Ureter (tissue), 1 donor: Measurements from ENCODE around the gene MYO1A. TPM values are rescaled to one million over a fixed set of nuclear protein-coding genes. Genes with fewer than 3 reads are reported as not detected.

Source experiments
- DNase-seq: peaks from one replicate; pipeline ENCODE4 v3.0.0-alpha.2; 2020; ENCODE audit warnings: low spot score
- total RNA-seq: library from RNA; stranded (reverse); gene quantifications from one replicate; pipeline ENCODE4 v1.2.4, GENCODE V29; 2023
- donor health status: DM: yes; HTN: yes; CAD: no.

The MYO1A gene
- total RNA-seq, 1 donor from 2014 or later = 0.23 TPM

GRCh38 chr12:57016348-57016747 lies 33.6 kb downstream of the MYO1A start, which contains the start of gene TAC3:
TSS of gene TAC3 (minus strand) at chr12:57016529. CDS start at chr12:57015797, 732 bp downstream.
- no peak for DNase-seq

GRCh38 chr12:57012600-57013465 lies 37.1 kb downstream of the MYO1A start:
- DNase-seq = no peak

- no peak for DNase-seq
Observed at GRCh38 chr12:57011438-57012424, 38.2 kb downstream of the MYO1A start.

DNA sequence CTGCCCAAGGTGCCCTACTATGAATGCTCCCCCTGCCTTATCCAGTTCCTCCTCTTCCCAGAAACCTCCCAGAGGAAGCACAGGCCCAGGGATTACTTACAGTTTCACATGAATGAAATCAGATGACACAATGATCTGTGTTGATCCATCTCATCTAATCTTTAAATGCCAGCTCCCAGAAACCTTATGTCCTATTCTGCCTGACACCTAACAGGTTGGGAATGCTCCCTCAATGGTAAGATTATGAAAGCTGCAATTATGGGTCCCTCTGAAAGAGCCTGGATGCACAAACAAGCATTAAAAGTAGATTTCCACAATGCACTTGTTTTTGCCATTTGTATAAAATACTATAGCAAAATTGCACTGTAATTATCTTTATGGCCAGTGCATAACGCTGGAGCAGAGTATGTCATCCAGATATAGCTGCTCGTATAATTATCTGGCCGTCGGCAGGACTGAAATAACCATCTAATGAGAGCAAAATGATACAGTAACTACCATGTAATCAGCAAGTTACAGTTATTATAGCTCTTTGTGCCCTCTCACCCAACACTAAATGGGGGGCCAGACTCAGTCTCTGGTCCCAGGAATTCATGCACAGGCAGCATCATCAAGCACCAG lies 39.2 kb downstream of the MYO1A start:
- no peak for DNase-seq

DNA sequence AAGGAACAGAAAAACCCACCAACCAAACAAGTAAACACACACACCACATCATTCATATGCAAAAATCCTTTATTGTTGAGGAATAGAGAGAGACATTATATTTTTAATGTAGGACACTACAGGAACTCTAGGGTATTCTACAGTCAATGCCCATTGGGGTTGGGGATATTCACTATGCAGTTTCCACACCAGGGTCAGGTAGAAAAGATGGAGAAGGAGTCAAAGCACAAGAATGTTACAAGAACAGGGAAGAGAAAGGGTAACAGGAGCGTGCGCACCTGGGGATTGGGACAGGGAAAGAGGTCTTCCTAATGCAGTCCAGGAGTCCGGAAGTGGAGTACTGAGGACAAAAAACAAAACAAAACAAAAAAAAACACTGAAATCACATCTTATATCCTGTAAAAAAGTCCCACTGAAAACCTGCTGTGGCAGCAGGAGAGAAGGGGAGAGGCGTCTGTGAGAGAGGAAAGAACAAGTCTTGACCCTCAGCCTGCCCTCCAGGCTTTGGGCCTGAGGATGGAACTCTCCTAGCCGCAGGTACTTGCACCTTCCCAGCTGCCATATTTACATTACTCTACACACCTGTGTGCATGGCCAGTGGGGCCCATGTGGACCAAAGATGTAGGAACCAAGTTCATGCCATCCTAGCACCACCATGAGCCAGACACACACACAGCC lies 39.8 kb downstream of the MYO1A start:
- DNase-seq = no peak

GRCh38 chr12:57008178-57008577 lies 41.8 kb downstream of the MYO1A start:
- DNase-seq = no peak

- no peak for DNase-seq
Observed at GRCh38 chr12:57006809-57007475, 43.0 kb downstream of the MYO1A start.

DNA sequence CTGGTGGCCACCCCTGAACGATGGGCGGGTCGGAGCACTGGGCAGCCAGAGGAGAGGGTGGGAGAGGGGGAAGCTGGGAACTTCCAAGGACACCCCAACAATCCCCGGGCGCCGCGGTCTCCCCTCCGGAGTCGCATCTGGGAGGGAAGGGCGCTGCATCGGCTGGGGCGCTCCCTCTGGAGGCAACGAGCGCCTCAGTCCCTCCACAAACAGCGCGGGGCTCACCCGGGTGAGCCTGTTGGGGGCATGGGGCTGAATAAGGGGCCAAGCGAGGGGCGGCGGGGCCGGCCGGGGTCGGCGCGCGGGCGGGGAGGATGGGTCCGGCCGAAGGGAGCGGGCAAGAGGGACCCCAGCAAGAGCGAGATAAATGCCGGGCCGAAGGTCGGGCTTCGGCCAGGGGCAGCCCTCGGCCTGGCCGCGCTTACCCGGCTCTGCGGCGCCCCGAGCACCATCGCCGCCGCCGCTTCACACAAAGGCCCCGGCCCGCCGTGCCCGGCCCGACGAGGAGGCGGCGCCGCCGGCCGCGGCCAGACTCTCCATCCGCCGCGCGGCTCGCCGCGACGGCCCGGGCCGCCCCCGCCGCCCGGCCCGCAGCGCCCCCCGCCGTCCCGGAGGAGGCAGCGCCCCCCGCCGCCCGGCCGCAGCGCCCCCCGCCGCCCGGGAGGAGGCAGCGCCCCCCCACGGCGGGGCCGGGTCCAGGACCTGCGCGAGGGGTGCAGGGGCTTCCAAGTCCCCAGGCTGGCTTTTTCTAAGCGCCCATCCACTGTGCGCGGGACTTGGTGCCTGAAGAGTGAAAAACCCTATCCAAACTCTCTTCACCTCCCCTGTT lies 43.7 kb downstream of the MYO1A start, which contains the start of gene ZBTB39:
ZBTB39 (minus strand) TSS at position 567 of the 829 bp plus-strand sequence. CDS start 1,629 bp downstream, outside the sequence.
- no peak for DNase-seq

DNA sequence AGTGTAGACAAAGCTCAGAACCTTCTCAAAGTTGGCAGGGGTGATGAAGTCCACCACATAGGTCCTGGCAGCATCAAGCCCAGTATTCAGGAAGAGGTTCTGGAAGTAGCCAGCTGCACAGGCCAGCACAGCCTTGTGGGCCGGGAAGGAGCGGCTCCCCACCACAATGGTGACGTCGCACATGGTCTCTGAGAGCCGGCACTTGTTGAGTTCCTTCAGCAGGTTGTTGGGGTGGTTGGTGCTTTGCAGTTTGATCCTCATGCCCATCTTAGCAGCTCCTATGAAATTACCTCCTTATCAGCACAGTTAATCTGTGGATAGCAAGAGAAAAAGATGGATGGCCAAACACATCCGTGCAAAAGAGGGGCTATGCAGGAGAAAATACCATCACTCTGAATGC lies 45.3 kb downstream of the MYO1A start:
- DNase-seq = no peak

DNA sequence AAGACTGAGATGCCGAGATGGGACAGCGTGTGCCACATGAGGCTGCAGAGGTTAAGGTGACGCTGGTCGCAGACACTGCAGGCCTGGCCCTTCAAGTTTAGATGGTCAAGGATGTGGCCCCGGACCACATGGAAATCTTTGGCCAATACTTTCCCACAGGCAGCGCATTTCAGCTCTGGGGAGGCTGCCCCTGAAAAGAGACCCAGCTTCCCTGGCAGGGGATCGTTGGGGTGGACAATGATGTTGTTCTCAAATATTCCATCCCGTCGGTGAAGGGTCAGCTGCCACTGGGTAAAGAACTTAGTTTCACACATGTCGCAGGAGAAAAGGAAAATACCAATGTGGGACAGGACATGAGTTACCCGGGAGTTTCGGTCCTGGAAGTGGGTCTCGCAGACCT lies 46.5 kb downstream of the MYO1A start:
- no peak for DNase-seq

DNA sequence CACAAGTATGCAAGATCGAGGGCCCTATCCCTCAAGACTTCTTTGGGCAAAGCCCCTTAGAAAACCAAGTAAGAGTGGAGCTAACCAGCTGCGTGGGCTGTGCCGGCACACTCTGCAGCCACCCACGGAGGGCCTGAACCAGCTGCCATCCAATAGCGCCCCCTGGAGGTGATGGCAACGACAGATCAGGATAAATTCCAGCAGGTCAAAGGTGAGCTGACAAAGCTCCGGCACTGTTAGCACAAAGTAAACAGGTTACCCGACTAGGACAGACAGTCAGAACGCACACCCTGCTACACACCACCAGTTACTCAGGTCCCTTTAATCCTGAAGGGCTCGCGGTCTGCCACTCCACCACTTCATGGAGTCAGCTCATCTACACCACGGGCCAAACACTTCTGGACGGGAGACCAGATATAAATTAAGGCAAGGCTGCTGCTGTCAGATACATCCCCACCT lies 48.5 kb downstream of the MYO1A start:
- peak; percentile 61 for DNase-seq

DNA sequence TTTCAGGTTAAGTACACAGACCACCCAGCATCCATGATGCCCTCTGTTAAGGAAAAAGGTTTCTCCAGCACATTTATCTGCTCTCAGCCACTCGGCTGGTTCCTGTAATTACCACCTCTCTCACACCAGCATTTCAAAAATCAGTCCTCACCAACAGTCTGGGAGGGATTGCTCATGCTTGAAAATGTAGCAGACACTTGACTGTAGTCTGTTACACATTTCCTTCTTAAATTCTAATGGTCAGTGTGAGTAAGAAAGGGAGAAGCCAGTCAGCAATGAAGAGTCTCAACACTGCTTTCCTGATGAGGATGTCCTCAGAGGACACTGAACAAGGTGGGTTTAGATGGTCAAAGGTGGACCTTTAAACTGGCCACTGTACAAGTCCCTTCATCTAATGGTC lies 49.5 kb downstream of the MYO1A start:
- DNase-seq = no peak

DNA sequence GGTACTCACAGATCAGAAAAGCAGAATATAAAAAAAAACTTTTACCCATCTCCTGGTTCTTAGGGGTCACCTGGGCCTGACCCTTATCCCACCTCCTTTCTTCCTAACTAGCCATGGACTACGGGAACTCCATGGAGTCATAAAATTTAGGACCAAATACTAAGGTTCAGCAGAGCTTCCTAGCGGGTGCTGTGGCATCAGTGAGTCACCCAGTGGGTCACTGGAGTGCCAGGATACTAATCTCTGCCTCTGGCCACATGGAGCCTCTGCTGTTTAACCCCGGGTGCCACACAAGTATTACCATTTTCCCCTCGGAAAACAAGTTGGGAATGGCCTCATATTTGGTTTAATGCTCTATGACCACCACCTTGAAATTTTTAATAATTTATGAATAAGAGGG lies 50.5 kb downstream of the MYO1A start:
- DNase-seq = no peak

GRCh38 chr12:56998981-56999380 lies 50.9 kb downstream of the MYO1A start:
- no peak for DNase-seq

- no peak for DNase-seq
Observed at GRCh38 chr12:56998316-56998715, 51.6 kb downstream of the MYO1A start.

GRCh38 chr12:56996793-56997545 lies 53.0 kb downstream of the MYO1A start:
- no peak for DNase-seq

GRCh38 chr12:56995930-56996496 lies 53.9 kb downstream of the MYO1A start:
- DNase-seq = no peak

GRCh38 chr12:56995201-56995929 lies 54.6 kb downstream of the MYO1A start:
- no peak for DNase-seq
